CD4-positive, alpha-beta T cell treated with Interleukin-15 for 4 hours (primary cell): ENCODE measurements around the gene PATZ1.
"Not testable (repeated sequence)": the region's sequence is repeated elsewhere in the genome, so short reads cannot be mapped to it uniquely, and the experiment has no call there.

ENCODE experiments used
- DNase-seq: peaks from one replicate; pipeline ENCODE4 v3.0.0-alpha.2; 2020; ENCODE audit warnings: low spot score

PATZ1 gene

DNA sequence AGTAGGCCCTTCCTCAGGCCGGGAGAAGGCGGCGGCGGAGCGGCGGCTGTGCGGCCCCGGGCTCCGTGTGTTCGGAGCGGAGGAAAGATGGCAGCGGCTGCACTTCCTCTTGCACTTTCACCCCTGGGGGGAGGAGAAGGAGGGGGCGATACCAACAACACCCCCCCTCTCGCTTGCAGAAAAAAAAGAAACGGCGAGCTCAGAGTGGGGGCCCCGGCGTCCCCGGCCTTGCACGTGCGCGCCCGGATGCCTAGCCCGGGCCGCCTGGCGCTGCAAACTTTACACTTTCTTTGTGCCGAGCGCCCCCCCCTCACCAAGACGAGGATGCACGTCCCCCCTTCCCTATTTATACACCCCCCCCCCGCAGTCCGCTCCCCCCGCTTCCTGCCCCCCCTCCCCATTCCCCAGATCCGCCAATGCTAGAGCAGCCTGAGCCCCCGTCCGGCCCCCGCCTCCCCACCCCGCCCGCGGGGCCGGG, at the start of gene PATZ1:
PATZ1 (minus strand) TSS at position 92 of the 478 bp plus-strand sequence. CDS start 744 bp downstream, outside the sequence.
- DNase-seq, result peak; percentile 83

GRCh38 chr22:31394326-31394725, 48.2 kb upstream of the PATZ1 start:
- DNase-seq, result no peak

- DNase-seq, result no peak
Observed at GRCh38 chr22:31393893-31394292, 47.7 kb upstream of the PATZ1 start.

DNA sequence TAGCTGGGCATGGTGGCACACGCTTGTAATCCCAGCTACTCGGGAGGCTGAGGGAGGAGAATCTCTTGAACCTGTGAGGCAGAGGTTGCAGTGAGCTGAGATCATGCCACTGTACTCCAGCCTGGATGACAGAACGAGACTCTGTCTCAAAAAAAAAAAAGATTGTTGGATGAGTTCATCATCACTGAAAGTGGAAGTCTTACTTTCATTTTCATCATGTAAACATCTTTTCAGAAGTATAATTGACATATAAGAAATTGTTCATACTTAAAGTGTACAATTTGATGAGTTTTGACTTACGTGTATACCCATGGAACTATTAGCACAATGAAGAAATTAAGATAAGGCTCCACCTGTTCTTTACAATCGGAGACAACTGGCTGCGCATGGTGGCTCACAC, 32.5 kb upstream of the PATZ1 start:
- not testable (repeated sequence) for DNase-seq

DNA sequence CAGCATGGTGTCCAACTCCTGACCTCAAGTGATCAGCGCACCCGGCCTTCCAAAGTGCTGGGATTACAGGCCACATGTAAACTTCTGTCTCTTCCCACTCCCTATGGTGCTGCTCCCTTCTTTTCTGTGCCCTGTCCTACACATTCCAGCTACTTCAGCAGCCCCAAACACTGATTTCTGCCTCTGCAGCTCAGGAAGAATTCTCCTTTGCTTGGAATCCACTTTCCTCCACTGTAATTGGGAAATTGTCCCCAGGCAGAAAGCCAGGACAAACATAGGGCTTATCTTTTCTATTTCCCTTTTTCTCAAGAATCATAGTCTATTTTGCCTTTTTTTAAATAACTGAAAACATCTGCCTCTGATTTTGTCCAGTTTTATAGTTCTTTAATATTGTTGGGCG, 32.0 kb upstream of the PATZ1 start:
- no peak for DNase-seq

- no peak for DNase-seq
Observed at GRCh38 chr22:31377612-31378011, 31.5 kb upstream of the PATZ1 start.

- DNase-seq, result no peak
Observed at GRCh38 chr22:31367426-31367825, 21.3 kb upstream of the PATZ1 start.

GRCh38 chr22:31363885-31364465, 17.8 kb upstream of the PATZ1 start:
- no peak for DNase-seq

GRCh38 chr22:31361743-31362142, 15.6 kb upstream of the PATZ1 start:
- no peak for DNase-seq

GRCh38 chr22:31360029-31360428, 13.9 kb upstream of the PATZ1 start:
- no peak for DNase-seq

DNA sequence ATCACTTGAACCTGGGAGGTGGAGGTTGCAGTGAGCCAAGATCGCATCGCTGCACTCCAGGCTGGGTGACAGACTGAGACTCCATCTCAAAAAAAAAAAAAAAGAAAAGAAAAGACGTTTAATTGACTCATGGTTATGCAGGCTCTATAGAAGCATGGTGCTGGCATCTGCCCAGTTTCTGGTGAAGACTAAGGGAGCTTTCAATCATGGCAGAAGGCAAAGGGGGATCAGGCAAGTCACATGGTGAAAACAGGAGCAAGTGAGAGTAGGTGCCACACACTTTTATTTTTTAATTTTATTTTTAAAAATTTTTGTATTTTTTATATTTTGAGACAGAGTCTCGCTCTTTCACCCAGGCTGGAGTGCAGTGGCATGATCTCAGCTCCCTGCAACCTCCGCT, 8.4 kb upstream of the PATZ1 start:
- DNase-seq, result no peak

DNA sequence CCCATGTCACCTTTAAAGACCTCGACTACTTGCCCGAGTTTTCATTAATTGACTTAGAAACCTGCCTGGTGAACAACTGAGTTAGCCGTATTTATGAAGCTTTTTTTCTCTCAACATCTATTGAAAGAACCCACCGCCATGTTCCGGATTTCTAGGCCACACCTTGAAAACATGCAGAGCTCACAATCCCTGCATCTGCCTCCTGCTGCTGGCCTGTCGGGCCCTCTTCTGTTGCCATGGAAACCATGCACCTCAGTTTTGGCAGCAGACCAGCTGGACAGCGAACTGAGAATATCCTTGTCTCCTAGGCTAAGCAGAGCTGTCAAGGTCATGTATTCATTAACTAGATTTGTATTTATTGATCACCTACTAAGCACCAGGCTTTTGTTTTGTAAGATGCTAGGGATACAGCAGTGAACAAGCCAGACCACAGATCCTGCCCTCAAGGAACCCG, 4.3 kb upstream of the PATZ1 start:
- no peak for DNase-seq

DNA sequence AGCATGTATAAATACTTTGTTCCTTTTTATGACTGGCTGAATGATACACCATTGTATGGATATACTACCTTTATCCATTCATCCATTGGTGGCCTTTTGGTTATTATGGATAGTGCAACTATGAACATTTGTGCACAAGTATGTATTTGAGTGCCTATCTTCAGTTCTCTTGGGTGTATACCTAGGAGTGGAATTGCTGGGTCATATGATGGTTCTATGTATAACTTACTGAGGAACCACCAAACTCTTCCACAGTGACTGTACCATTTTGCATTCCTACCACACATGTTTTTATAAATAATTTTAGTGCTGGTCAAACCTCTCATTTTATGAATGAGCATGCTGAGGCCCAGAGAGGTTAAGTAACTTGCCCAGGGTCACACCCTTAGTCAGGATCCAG, 3.8 kb upstream of the PATZ1 start:
- no peak for DNase-seq

- DNase-seq, result no peak
Observed at GRCh38 chr22:31348766-31349165, 2.6 kb upstream of the PATZ1 start.

DNA sequence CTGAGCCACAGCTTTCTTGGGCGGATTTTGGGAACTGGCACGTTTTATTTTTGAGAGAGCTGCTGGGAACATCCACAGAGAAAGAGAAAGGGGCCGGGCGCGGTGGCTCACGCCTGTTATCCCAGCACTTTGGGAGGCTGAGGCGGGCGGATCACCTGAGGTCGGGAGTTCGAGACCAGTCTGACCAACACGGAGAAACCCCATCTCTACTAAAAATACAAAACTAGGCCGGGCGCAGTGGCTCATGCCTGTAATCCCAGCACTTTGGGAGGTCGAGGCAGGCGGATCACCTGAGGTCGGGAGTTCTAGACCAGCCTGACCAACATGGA, 1.8 kb upstream of the PATZ1 start:
- not testable (repeated sequence) for DNase-seq

DNA sequence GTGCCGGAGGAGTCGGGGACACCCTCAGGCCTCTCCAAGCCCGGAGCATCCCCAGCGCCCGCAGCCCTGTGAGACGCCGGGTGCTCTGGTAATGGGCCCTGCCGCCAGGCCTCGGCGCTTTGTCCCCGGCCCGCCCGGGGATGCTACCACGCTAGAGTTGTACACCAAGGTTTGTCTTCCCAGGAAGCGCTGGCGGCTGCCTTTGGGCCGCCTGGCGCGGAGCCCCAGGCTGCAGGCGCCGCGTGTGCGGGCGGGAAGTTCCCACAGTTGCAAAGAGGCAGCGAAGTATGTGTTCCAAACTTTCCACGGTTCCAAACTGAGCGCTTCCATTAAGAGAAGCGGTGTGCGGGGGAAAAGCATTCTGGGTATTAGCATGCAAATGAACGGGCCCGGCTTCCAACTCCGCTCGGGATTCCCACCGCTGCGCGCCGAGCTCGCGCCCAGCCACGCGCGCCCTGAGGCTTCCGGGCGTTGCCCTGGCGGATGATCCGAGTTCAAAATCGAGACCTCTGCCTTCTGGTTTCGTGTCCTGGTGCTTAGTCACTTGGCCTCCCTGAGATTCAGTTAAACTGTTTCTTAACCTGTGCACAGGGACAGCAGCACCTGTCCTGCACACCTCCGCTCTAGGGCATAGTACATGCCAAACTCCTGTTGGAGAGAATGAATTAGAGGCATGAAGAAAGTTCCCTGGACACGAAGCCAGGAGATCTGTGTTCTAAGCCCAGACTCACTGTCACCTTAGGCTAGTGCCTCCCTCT, 1.3 kb upstream of the PATZ1 start:
- peak; percentile 44 for DNase-seq

GRCh38 chr22:31346733-31347250, 646 bp upstream of the PATZ1 start:
- no peak for DNase-seq

- DNase-seq, result peak; percentile 89
Observed at GRCh38 chr22:31345331-31346254, 553 bp downstream of the PATZ1 start.

DNA sequence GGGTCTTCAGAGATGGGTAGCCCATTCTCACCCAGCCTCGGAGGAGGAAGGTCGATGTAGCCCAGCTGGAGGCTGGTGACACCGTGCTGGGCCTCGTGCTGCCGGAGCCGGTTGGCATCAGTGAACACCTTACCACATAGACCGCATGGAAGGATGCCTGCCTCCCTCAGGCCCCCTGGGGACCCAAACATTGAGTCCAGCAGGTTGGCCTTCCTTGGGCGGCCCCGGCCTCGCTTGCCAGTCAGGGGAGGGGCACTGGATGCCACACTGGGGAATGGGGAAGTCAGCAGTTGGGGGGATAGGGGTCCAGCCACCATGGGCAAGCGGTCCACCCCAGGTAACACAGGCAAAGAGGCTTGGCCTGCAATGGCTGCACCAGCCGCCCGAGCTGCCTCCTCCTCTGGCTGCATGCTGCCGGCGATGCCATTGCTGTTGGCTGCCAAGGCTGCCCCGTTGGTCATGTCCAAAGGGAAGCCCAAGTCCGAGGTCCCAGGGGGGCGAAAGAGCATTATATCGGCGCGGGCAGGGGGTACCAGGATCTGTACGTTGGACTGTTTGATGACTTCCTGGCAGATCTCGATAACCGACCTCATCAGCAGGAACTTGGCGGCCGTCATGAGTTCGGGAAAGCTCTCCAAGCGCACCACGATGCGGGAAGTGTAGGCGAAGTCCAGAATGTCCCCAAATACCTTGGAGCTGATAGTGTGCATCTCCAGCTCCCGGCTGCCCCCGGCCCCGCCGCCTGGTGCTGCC, 1.4 kb downstream of the PATZ1 start:
- no peak for DNase-seq

- no peak for DNase-seq
Observed at GRCh38 chr22:31344256-31344577, 1.9 kb downstream of the PATZ1 start.

DNA sequence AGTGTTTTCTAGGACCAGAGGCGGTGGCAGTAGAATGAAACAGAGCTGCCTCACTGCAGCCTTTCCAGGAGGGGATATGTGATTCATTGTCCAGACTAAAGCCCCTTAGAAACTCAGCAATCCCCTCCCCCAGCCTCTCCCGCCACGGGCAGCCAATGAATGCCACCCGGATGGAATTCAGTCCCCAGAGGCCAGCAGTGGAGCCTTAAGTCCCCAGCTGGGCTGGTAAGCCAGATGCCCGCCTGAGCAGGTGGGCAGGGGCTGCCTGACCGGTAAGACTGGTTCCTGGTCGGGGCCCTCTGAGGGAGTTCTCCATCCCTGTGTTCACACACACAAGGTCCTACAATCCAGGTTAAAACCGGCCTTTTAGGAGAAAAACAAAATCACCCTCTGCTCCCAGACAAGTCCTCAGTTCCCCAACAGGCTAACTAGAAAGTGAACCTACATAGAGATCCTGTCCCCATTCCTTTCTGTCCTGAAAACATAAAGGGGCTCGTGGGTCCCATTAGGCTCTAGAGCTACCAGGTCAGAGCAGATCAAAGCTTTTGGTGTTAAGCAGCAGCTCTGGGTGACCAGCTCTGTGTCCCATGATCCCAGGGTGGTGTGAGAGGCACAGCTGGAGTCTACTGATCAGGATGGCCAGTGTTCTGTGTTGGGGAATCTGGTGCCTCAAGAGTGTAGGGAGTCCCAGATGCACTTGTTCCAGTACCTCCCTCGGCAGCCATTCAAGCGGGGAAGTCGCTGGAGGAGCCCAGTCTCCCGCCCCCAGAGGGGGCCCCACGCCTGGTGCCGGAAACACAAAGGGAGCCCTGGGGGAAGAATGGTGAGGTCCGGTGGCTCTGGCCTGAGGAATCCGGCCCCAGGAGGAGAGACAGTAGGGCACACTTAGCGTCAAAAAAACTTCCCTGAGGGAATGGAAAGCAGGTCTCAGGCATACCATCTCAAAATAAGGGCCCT, 2.6 kb downstream of the PATZ1 start:
- DNase-seq, result no peak
